SW 1271 (cell line): ENCODE results near the gene POLD2.
"Not testable (repeated sequence)": the region's sequence is repeated elsewhere in the genome, so short reads cannot be mapped to it uniquely, and the experiment has no call there.

Experiments used
- DNase-seq, 2 experiments: peaks; one replicate each; lab custom pipeline; 2025; lab: John Stamatoyannopoulos, UW

The POLD2 gene

DNA sequence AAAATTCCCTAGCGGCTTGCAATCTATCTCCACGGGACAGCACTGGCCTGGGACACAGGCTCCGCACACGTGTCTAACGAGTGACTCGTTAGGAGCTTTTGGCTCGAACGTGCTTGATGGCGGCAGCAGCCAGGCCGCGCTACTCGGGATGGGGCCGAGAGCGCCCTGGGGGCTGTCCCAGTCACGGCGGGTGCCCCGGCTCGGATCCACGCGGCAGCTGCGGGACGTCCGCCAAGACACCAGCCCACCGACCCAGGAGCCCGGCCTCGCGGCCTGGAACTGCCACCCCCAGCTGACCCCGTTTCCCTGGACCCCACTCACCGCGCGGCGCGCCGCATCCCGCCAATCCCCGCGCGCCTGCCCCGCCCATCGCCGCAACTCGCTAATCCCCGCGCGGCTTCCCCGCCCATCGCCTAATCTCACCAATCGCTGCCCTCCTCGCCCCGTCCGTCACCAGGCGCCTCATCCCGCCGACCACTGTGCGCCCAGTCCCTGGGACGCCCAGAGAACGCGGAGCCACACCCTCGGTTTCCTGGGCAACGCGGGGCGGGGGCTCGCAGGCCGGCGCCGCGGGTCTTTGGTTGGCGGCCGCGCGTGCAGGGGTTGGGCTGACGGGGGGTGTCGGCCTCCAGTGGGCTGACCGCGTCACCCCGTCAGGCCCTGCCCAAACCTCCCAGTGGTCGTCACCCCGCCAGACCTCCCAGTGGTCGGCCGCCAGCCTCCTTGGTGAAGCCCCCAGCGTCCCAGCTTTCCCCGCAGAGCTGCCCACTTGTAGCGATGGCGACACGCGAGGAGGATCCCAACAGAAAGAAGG lies at the start of gene POLD2:
POLD2 (minus strand) TSS at position 359 of the 814 bp plus-strand sequence. CDS start 1,495 bp downstream, outside the sequence.
- peak; percentile 91 to 95 for DNase-seq

- no peak for DNase-seq
Observed at GRCh38 chr7:44172803-44173424, 49.6 kb upstream of the POLD2 start.

GRCh38 chr7:44172352-44172751 lies 49.0 kb upstream of the POLD2 start:
- no peak for DNase-seq

GRCh38 chr7:44171901-44172300 lies 48.6 kb upstream of the POLD2 start:
- DNase-seq = not testable (repeated sequence)

DNA sequence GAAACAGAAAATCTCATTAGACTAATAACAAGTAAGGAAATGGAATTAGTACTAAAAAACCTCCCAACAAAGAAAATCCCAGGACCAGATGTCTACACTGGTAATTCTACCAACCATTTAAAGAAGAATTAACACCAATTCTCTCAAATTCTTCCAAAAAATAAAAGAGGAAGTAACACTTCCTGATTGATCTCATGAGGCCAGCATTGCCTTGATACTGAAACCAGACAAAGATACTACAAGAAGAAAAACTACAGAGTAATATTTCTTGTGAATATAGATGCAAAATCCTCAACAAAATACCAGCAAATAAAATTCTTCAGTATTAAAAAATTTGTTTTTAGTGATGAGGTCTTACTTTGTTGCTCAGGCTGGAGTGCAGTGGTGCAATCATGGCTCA lies 44.6 kb upstream of the POLD2 start:
- DNase-seq = no peak

GRCh38 chr7:44163591-44163990 lies 40.2 kb upstream of the POLD2 start:
- DNase-seq = no peak

- DNase-seq = no peak
Observed at GRCh38 chr7:44162785-44163395, 39.5 kb upstream of the POLD2 start.

DNA sequence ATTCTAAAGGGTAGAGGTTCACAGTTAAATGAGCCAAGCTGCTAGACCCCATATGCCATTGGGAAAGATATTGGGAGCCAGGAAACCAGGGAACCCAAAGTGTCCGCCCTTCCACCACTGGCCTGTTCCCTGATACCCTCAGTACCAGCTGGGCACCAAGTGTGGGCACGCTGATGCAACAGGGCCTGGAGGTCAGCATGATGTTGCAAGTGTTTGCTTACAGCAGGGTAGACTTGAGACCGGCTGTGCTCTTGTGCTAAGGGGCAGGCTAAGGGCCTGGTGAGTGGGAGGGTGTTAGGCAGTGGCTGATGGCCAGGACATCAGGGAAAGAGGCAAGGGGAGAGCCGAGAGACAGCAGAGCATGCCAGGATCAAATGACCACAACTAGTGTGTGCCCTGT lies 38.8 kb upstream of the POLD2 start:
- DNase-seq = no peak

DNA sequence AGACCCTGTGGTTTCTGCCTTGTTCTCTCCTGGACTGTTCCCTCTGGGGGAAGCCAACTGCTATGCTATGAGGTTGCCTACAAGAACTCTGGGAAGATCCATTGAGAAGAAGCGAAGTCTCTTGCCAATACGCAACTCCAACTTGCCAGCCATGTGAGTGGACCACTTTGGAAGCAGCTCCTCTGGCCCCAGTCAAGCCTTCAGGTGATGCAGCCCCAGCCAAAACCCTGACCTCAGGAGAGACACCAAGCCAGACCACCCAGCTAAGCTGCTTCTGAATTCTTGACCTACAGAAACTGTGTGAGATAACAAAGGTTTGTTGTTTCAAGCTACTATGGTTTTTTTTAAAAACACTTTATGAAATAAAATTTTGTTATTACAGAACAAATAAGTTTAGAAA lies 38.0 kb upstream of the POLD2 start:
- no peak for DNase-seq

DNA sequence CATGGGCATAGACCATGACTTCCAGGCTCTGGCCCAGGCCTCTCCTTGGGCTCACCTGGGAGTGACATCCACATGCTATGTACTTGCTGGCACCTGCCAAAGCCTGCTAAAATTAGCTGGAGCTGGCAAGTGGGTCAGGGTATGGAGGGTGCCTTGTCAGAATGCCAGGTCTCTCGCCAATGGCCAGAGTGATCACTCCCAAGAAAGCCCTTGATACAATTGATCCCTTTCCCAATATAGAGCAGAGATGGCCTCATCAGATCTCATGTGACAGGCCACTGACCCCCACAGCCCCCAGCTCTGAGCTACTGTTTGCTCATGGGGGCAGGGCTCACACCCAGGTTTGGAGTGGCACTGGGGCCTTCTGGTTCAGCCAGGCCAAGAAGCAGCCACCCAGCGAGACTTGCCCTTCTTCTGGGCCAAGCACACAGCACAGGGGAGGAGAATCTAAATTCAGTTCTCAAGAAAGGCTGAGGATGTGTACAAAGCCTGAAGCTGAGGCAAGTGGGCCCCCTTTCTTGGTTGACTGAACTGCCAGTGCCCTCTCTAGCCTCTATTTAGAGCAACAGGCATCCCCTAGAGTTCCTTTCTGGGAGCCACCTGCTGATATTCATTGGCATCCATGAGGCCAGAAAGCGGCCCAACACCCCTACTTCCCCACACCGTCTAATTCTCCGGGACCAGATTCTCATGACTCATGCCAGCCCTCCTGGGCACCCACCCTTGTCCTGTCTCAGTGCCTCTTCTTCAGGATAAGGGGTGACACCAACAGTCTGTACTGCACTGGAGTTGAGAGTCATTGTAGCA lies 36.7 kb upstream of the POLD2 start:
- DNase-seq = no peak

DNA sequence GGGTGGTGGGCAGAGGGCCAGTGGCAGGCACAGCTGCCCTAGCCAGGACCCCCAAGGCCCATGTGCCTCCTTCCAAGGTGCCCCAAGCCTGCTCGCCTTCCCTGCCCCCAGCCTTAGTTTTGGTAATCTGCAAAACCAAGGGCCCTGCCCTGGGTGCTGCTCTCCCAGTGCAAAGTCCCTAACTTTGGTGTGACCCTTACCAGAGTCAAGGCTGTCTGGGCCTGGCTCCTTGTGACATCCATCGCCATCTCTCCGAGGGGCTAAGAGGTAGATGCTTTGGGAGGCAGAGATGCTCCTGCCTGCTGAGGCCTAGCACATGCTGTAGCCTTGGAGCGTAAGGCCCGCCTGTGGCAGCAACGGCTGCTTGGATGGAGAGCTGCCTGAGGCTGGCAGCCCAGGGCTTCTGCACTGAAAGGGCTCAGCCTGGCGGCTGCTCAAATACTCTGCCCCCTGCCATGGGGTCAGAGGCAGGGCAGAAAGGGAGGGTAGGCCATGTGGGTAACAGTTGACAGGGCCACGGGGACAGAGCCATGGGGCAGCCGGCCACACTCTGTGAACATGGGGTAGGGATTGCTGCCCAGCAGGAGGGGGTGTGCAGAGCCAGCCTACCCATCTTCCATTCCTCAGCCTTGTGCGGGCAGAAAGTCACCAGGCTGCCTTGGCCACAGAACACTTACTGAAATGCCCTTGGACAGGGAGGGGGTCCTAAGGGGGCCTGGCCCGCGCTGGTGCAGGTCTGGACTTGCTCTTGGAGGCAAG lies 35.7 kb upstream of the POLD2 start:
- no peak for DNase-seq

GRCh38 chr7:44158096-44158872 lies 34.9 kb upstream of the POLD2 start:
- DNase-seq = no peak

- no peak for DNase-seq
Observed at GRCh38 chr7:44157116-44158080, 34.0 kb upstream of the POLD2 start.

- DNase-seq = no peak
Observed at GRCh38 chr7:44156453-44157010, 33.2 kb upstream of the POLD2 start.

DNA sequence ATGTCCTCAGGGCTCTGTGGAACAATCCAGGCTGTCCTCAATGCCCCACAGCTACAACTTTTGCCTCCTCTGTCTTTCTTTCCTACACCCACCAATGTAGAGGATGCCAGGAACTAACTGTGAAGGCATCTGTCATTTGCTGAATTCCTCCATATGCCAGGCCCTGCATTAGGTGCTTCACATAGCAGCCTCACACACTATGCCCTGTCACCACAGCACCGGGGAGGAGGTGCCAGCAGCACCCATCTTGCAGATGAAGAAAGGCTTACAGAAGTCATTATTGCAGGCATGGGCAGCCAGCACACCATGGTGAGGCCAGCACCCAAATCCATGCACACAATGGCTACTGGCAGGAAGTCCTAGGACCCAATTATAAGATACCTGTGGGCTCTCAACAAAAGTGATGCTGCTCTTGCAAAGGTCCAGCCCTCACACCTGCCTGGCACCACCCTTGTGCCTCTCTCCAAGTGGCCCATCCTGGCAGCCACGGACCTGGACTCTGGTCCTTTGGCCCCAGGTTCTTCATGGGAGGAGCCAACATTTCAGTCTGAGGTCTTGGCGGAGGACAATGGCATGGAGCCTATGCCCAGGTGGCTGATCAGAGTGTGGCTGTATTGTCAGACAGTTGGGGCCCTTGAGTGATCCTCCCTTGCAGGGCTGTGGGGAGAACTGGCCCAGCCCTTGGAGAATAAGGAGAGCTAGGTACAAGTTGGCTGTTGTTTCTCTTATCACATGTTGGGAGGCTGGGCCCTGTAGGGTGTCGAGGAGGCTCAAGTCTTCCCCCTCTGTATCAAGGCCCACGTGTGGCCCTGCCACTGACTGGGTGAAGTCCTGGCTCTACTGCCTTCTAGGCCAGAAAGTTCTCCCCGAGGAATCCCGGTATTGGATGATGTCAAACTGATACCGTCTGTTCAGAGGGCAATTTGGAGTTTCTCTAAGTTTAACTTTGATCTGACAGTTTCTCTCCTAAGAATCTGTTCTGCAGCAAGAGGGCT lies 32.1 kb upstream of the POLD2 start:
- DNase-seq = no peak

GRCh38 chr7:44154703-44155102 lies 31.4 kb upstream of the POLD2 start:
- no peak for DNase-seq

GRCh38 chr7:44153948-44154335 lies 30.6 kb upstream of the POLD2 start:
- DNase-seq = no peak
